ENCODE data around the gene PTPN11. TPM values are rescaled to one million over a fixed set of nuclear protein-coding genes. Genes with fewer than 3 reads are reported as not detected.

Gene PTPN11
- total and polyA plus RNA-seq, 2 donors = 24.4 to 43.0 TPM

DNA sequence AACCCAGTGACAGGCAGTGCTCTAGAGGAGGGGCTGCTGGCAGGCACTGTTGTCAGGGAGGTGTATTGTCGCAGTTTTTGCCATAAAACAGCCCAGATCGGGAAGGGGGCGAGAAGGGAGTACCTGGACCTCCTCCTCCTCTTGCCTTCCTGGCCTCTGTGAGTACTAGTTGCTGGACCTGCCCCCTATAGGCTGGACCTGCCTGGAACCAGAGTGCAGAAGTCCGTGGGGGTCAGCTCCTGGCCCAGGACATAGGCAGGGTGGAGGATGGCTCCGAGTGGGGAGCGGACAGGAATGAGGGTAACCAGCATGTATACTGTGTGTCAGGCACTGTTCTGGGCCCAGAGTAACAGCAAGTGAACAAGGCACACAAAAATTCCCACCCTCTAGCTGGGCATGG is 116.3 kb downstream of the PTPN11 start:
- no peak for DNase-seq (ENCODE audit: low read depth in 6 of 9, low spot score in 9 of 9)
- no peak overlapping the region for H3K27ac ChIP-seq (ENCODE audit: low read depth in 1 of 2, low read length in 1 of 2)
- H3K4me3 ChIP-seq (ENCODE audit: low read length in 2 of 2) = no peak overlapping the region
- H3K9me3 ChIP-seq (ENCODE audit: control insufficient read depth in 2 of 2, insufficient read depth in 1 of 2, low read length in 1 of 2) = no peaks in the 10 kb centered on the region
- H3K4me1 ChIP-seq (ENCODE audit: control insufficient read depth in 2 of 2, insufficient read depth in 2 of 2, low read length in 2 of 2) = no peaks in the 10 kb centered on the region
- H3K27me3 ChIP-seq (ENCODE audit: control insufficient read depth in 2 of 2, insufficient read depth in 1 of 2, low read length in 1 of 2) = no peaks in the 10 kb centered on the region
- whole genome bisulfite sequencing = 94% methylated on average over 6 of the region's 6 CpGs
- H3K36me3 ChIP-seq (ENCODE audit: control insufficient read depth in 2 of 2, insufficient read depth in 2 of 2, low read length in 1 of 2) = no peaks in the 10 kb centered on the region

DNA sequence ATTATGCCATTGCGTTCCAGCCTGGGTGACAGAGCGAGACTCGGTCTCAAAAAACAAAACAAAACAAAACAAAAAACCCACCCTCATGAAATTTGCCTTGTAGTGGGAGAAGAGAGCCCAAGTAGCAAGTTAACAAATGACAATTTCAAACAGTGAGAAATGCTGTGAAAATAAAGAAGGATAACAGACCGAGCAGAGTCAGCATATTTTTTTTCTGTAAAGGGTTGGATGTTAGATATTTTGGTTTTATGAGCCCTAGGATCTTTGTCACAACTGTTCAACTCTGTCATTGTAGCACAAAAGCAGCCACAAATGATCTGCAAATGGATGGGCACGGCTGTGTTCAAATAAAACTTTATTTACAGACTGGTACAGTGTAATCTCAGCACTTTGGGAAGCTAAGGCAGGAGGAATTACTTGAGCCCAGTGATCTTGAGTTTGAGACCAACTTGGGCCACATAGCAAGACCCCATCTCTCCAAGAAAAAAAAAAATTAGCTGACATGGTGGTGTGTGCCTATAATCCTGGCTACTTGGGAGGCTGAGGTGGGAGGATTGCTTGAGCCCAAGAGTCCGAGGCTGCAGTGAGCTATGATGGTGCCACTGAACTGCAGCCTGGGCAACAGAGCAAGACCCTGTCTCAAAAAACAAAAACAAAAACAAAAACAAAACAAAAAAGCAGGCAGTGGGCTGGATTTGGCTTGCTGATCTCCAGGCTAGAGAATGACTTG is 117.1 kb downstream of the PTPN11 start:
- H3K4me1 ChIP-seq (ENCODE audit: control insufficient read depth in 2 of 2, insufficient read depth in 2 of 2, low read length in 2 of 2) = no peaks in the 10 kb centered on the region
- no peak overlapping the region for H3K27ac ChIP-seq (ENCODE audit: low read depth in 1 of 2, low read length in 1 of 2)
- no peaks in the 10 kb centered on the region for H3K36me3 ChIP-seq (ENCODE audit: control insufficient read depth in 2 of 2, insufficient read depth in 2 of 2, low read length in 1 of 2)
- H3K4me3 ChIP-seq (ENCODE audit: low read length in 2 of 2) = no peak overlapping the region
- H3K9me3 ChIP-seq (ENCODE audit: control insufficient read depth in 2 of 2, insufficient read depth in 1 of 2, low read length in 1 of 2) = no peaks in the 10 kb centered on the region
- H3K27me3 ChIP-seq (ENCODE audit: control insufficient read depth in 2 of 2, insufficient read depth in 1 of 2, low read length in 1 of 2) = no peaks in the 10 kb centered on the region
- DNase-seq (ENCODE audit: low read depth in 6 of 9, low spot score in 9 of 9) = no peak
- 93% methylated on average over 6 of the region's 6 CpGs for WGBS

DNA sequence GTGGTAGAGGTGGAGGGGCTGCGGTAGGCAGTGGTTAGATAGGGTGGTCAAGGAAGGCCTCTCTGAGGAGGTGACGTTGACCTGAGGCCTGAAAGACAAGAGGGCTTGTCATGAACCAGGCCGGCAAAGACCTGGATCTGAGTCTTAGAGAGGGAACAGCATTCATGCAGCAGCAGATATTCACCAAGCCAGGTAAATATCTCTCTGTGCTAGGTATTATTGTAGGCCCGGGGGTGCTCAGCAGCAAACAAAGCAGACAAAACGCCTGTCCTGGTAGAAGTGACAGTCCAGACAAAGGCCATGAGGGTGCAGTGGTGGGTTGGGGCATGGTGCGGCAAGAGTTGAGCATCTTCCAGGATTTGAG is 117.6 kb downstream of the PTPN11 start:
- Histone ChIP-seq H3K4me3 (ENCODE audit: low read length in 2 of 2) (no peak overlapping the region), H3K4me1 (ENCODE audit: control insufficient read depth in 2 of 2, insufficient read depth in 2 of 2, low read length in 2 of 2) (no peaks in the 10 kb centered on the region), H3K27me3 (ENCODE audit: control insufficient read depth in 2 of 2, insufficient read depth in 1 of 2, low read length in 1 of 2) (no peaks in the 10 kb centered on the region), H3K36me3 (ENCODE audit: control insufficient read depth in 2 of 2, insufficient read depth in 2 of 2, low read length in 1 of 2) (no peaks in the 10 kb centered on the region), H3K9me3 (ENCODE audit: control insufficient read depth in 2 of 2, insufficient read depth in 1 of 2, low read length in 1 of 2) (no peaks in the 10 kb centered on the region), H3K27ac (ENCODE audit: low read depth in 1 of 2, low read length in 1 of 2) (no peak overlapping the region)
- 97% methylated on average over 6 of the region's 6 CpGs for WGBS
- DNase-seq (ENCODE audit: low read depth in 6 of 9, low spot score in 9 of 9) = no peak

DNA sequence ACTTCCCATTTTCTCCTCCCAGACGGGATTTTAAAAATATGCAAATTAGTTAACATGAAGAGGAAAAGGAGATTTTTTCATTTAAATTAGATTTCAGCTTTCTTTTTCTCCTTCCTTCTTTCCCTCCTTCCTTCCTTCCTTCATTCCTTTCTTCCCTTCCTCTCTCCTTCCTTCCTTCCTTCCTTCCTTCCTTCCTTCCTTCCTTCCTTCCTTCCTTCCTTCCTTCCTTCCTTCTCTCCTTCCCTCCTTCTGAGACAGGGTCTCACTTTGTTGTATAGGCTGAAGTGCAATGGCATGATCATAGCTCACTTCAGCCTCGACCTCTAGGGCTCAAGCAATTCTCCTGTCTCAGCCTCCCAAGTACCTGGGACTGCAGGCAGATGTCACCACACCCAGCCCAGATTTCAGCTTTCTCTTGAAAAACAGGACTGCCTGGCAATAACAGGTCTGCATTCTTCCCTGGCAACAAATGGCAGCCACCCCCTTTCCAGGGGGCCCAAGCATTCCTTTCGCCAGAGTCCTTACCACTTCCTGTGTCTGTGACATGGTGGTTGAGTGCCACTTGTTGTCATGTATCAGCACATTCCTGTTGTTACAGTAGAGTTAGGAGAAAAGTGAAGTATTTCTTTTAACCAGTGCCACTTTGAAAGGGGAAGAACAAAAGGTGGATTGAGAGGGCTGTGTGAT is 119.1 kb downstream of the PTPN11 start:
- H3K27ac ChIP-seq (ENCODE audit: low read depth in 1 of 2, low read length in 1 of 2) = no peak overlapping the region
- no peaks in the 10 kb centered on the region for H3K4me1 ChIP-seq (ENCODE audit: control insufficient read depth in 2 of 2, insufficient read depth in 2 of 2, low read length in 2 of 2)
- H3K36me3 ChIP-seq (ENCODE audit: control insufficient read depth in 2 of 2, insufficient read depth in 2 of 2, low read length in 1 of 2) = no peaks in the 10 kb centered on the region
- DNase-seq (ENCODE audit: low read depth in 6 of 9, low spot score in 9 of 9) = peak in 1 of 9 donors; percentile 2
- 41% methylated on average over 3 of the region's 3 CpGs for WGBS
- no peaks in the 10 kb centered on the region for H3K27me3 ChIP-seq (ENCODE audit: control insufficient read depth in 2 of 2, insufficient read depth in 1 of 2, low read length in 1 of 2)
- H3K4me3 ChIP-seq (ENCODE audit: low read length in 2 of 2) = no peak overlapping the region
- H3K9me3 ChIP-seq (ENCODE audit: control insufficient read depth in 2 of 2, insufficient read depth in 1 of 2, low read length in 1 of 2) = no peaks in the 10 kb centered on the region

DNA sequence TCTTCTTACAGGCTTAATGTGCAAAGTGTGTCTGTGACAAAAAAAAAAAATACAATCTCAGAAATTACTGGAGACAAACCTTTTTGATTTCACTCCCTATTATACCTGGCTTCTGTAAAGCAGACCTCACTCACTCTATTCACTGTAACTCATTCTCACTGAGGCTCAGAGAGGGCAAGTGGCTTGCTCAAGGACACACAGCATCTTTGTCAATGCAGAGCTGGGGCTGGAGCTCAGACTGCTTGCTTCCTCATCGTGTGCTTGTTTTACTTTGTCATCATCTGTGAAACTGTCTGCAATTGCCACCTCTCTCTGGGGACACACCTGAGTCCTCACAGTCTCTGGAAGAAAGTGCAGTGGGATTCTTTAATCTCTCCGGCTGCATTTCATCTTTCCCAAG is 120.0 kb downstream of the PTPN11 start:
- no peak for DNase-seq (ENCODE audit: low read depth in 6 of 9, low spot score in 9 of 9)
- Histone ChIP-seq H3K9me3 (ENCODE audit: control insufficient read depth in 2 of 2, insufficient read depth in 1 of 2, low read length in 1 of 2) (no peaks in the 10 kb centered on the region), H3K4me1 (ENCODE audit: control insufficient read depth in 2 of 2, insufficient read depth in 2 of 2, low read length in 2 of 2) (no peaks in the 10 kb centered on the region), H3K4me3 (ENCODE audit: low read length in 2 of 2) (no peak overlapping the region), H3K36me3 (ENCODE audit: control insufficient read depth in 2 of 2, insufficient read depth in 2 of 2, low read length in 1 of 2) (no peaks in the 10 kb centered on the region), H3K27me3 (ENCODE audit: control insufficient read depth in 2 of 2, insufficient read depth in 1 of 2, low read length in 1 of 2) (no peaks in the 10 kb centered on the region), H3K27ac (ENCODE audit: low read depth in 1 of 2, low read length in 1 of 2) (no peak overlapping the region)
- WGBS = 75% methylated on average over 2 of the region's 2 CpGs

GRCh38 chr12:112539221-112539620 is 120.5 kb downstream of the PTPN11 start:
- H3K27ac ChIP-seq (ENCODE audit: low read depth in 1 of 2, low read length in 1 of 2) = no peak overlapping the region
- H3K27me3 ChIP-seq (ENCODE audit: control insufficient read depth in 2 of 2, insufficient read depth in 1 of 2, low read length in 1 of 2) = no peaks in the 10 kb centered on the region
- no peak overlapping the region for H3K4me3 ChIP-seq (ENCODE audit: low read length in 2 of 2)
- DNase-seq (ENCODE audit: low read depth in 6 of 9, low spot score in 9 of 9) = no peak
- no peaks in the 10 kb centered on the region for H3K36me3 ChIP-seq (ENCODE audit: control insufficient read depth in 2 of 2, insufficient read depth in 2 of 2, low read length in 1 of 2)
- no peaks in the 10 kb centered on the region for H3K9me3 ChIP-seq (ENCODE audit: control insufficient read depth in 2 of 2, insufficient read depth in 1 of 2, low read length in 1 of 2)
- no peaks in the 10 kb centered on the region for H3K4me1 ChIP-seq (ENCODE audit: control insufficient read depth in 2 of 2, insufficient read depth in 2 of 2, low read length in 2 of 2)
- WGBS = 84% methylated on average over 3 of the region's 3 CpGs

DNA sequence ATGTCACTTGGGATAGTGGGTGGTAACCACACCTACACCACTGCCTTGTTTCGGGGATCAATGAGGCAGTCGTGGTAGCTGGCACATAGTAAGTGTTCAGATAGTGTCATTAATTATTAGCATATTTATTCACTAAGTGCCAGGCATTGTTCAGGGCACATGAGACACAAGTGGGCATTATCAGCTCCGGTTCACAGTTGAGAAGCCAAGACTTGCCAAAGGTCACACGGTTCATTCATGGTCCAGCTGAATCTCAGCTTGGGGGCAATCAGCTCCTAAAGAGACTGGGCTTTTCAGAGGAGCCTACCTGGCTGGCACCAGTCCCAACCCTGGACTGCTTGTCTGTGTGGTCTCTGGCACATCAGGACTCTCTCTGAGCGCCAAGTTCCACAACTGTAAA is 121.3 kb downstream of the PTPN11 start:
- WGBS = 74% methylated on average over 5 of the region's 5 CpGs
- Histone ChIP-seq H3K27me3 (ENCODE audit: control insufficient read depth in 2 of 2, insufficient read depth in 1 of 2, low read length in 1 of 2) (no peaks in the 10 kb centered on the region), H3K27ac (ENCODE audit: low read depth in 1 of 2, low read length in 1 of 2) (no peak overlapping the region), H3K9me3 (ENCODE audit: control insufficient read depth in 2 of 2, insufficient read depth in 1 of 2, low read length in 1 of 2) (no peaks in the 10 kb centered on the region), H3K36me3 (ENCODE audit: control insufficient read depth in 2 of 2, insufficient read depth in 2 of 2, low read length in 1 of 2) (no peaks in the 10 kb centered on the region), H3K4me3 (ENCODE audit: low read length in 2 of 2) (no peak overlapping the region), H3K4me1 (ENCODE audit: control insufficient read depth in 2 of 2, insufficient read depth in 2 of 2, low read length in 2 of 2) (no peaks in the 10 kb centered on the region)
- no peak for DNase-seq (ENCODE audit: low read depth in 6 of 9, low spot score in 9 of 9)

DNA sequence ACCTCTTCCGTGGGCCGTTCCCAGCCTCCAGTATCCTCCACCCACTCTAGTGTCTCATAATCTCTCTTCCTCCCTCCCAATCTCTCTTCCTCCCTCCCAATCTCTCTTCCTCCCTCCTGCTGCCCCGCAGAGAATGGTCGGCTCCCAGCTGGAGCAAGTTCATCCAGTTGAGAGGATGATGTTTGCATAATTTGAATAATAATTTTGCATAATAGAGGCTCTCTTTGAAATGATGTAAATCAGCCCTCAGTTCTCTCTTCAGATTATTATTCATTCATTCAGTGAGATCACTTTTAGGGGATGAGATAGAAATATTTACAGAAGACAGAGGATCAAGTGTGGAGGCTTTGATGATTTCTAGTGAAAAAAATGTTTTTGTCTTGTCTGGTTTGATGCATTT is 125.0 kb downstream of the PTPN11 start:
- no peak for DNase-seq (ENCODE audit: low read depth in 6 of 9, low spot score in 9 of 9)
- H3K9me3 ChIP-seq (ENCODE audit: control insufficient read depth in 2 of 2, insufficient read depth in 1 of 2, low read length in 1 of 2) = no peaks in the 10 kb centered on the region
- no peaks in the 10 kb centered on the region for H3K36me3 ChIP-seq (ENCODE audit: control insufficient read depth in 2 of 2, insufficient read depth in 2 of 2, low read length in 1 of 2)
- no peaks in the 10 kb centered on the region for H3K27me3 ChIP-seq (ENCODE audit: control insufficient read depth in 2 of 2, insufficient read depth in 1 of 2, low read length in 1 of 2)
- no peaks in the 10 kb centered on the region for H3K4me1 ChIP-seq (ENCODE audit: control insufficient read depth in 2 of 2, insufficient read depth in 2 of 2, low read length in 2 of 2)
- WGBS = 78% methylated on average over 4 of the region's 4 CpGs
- H3K4me3 ChIP-seq (ENCODE audit: low read length in 2 of 2) = no peak overlapping the region
- H3K27ac ChIP-seq (ENCODE audit: low read depth in 1 of 2, low read length in 1 of 2) = no peak overlapping the region

DNA sequence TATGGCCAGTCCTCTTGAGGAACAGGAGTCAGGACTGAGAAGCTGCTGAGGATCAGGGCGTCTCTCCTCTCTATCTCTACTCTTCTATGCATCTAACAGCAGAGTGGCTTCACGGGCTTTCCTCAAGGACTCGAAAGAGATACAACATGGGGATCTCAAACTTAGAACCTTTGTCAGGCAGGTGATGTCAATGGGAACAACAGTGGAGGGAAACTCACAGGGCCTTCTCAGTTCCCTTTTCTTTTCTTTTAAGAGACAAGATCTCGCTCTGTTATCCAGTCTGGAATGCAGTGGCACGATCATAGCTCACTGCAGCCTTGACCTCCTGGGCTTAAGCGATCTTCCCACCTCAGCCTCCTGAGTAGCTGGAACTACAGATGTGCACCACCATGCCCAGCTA is 127.6 kb downstream of the PTPN11 start:
- Histone ChIP-seq H3K9me3 (ENCODE audit: control insufficient read depth in 2 of 2, insufficient read depth in 1 of 2, low read length in 1 of 2) (no peaks in the 10 kb centered on the region), H3K27ac (ENCODE audit: low read depth in 1 of 2, low read length in 1 of 2) (no peak overlapping the region), H3K36me3 (ENCODE audit: control insufficient read depth in 2 of 2, insufficient read depth in 2 of 2, low read length in 1 of 2) (no peaks in the 10 kb centered on the region), H3K27me3 (ENCODE audit: control insufficient read depth in 2 of 2, insufficient read depth in 1 of 2, low read length in 1 of 2) (no peaks in the 10 kb centered on the region), H3K4me3 (ENCODE audit: low read length in 2 of 2) (no peak overlapping the region), H3K4me1 (ENCODE audit: control insufficient read depth in 2 of 2, insufficient read depth in 2 of 2, low read length in 2 of 2) (no peaks in the 10 kb centered on the region)
- no peak for DNase-seq (ENCODE audit: low read depth in 6 of 9, low spot score in 9 of 9)
- WGBS = 97% methylated on average over 6 of the region's 6 CpGs
